AG04449 (cell line): ENCODE data around the gene CNNM2.
A peak's percentile ranks its signal among the peaks of the same experiment; 100 is the strongest.
"Not testable (repeated sequence)": the region's sequence is repeated elsewhere in the genome, so short reads cannot be mapped to it uniquely, and the experiment has no call there.

ENCODE experiments used
- CTCF ChIA-PET: fragments of 350-600 bp; formaldehyde crosslinking; extraction: SDS; loops from one replicate; lab custom pipeline; 2021; ENCODE audit warnings: antibody characterized with exemption; lab: Yijun Ruan, JAX
- POLR2A ChIA-PET: fragments of 400-600, 350-600 bp; formaldehyde crosslinking; extraction: SDS; loops from one replicate; lab custom pipeline; 2020; ENCODE audit warnings: antibody characterized with exemption, inconsistent platforms; lab: Yijun Ruan, JAX
- DNase-seq: peaks from one replicate; pipeline ENCODE4 v3.0.0-alpha.2; 2010; ENCODE audit warnings: low read depth, low spot score
- H3K4me3 ChIP-seq: 2 replicates; pipeline ENCODE4 v1.5.1; 2011; ENCODE audit warnings: low read depth, mild to moderate bottlenecking, control low read depth, low read length
- CTCF ChIP-seq: IDR thresholded peaks from one replicate; pipeline ENCODE4 v1.5.1; 2011; ENCODE audit warnings: mild to moderate bottlenecking, moderate library complexity, low read length, control low read depth, inconsistent platforms; ENCODE audit not compliant: insufficient read depth; ENCODE audit errors: missing control alignments

Gene CNNM2

GRCh38 chr10:103064956-103065355 lies 146.9 kb downstream of the CNNM2 start:
- ChIA-PET POLR2A (no interaction called here), CTCF (interaction anchor here (0.8 to 20.8 kb wide), 7 partner anchors 9 to 229 kb away, joined by 3 to 475 read pairs (median 4); partner anchors contain the start of gene CNNM2)
- no peak for TF ChIP-seq CTCF
- no peak for DNase-seq
- H3K4me3 ChIP-seq = no peak overlapping the region

- CTCF ChIA-PET = interaction anchor here (0.6 to 20.8 kb wide), 10 partner anchors 8 to 231 kb away, joined by 3 to 475 read pairs (median 3); partner anchors contain the start of gene CNNM2
- DNase-seq = no peak
- POLR2A ChIA-PET = no interaction called here
- no peak overlapping the region for H3K4me3 ChIP-seq
- no peak for TF ChIP-seq CTCF
Measured at GRCh38 chr10:103066141-103067098, 148.3 kb downstream of the CNNM2 start.

GRCh38 chr10:103067099-103067477 lies 149.0 kb downstream of the CNNM2 start:
- CTCF ChIA-PET = interaction anchor here (0.6 to 20.8 kb wide), 9 partner anchors 9 to 232 kb away, joined by 3 to 475 read pairs (median 3); partner anchors contain the start of gene CNNM2
- H3K4me3 ChIP-seq, POLR2A ChIA-PET, DNase-seq: not testable (repeated sequence)

GRCh38 chr10:103067484-103067883 lies 149.4 kb downstream of the CNNM2 start:
- DNase-seq = no peak
- ChIA-PET POLR2A (no interaction called here), CTCF (interaction anchor here (0.9 to 20.8 kb wide), 8 partner anchors 14 to 231 kb away, joined by 3 to 475 read pairs (median 4); partner anchors contain the start of genes CNNM2 and CYP17A1)

GRCh38 chr10:103067956-103068355 lies 149.9 kb downstream of the CNNM2 start:
- H3K4me3 ChIP-seq = no peak overlapping the region
- ChIA-PET POLR2A (no interaction called here), CTCF (interaction anchor here (0.9 to 20.8 kb wide), 12 partner anchors 12 to 232 kb away, joined by 3 to 475 read pairs (median 4); partner anchors contain the start of genes CNNM2 and CYP17A1)
- TF ChIP-seq CTCF = no peak
- DNase-seq = no peak

More at GRCh38 chr10:103067484-103067883, 149.4 kb downstream of the CNNM2 start:
- no peak for TF ChIP-seq CTCF
- no peak overlapping the region for H3K4me3 ChIP-seq

GRCh38 chr10:103069453-103070331 lies 151.6 kb downstream of the CNNM2 start:
- POLR2A ChIA-PET = interaction anchor here (1.0 kb wide), 1 partner anchor 152 kb away, joined by 4 read pairs; the partner anchor contains the start of gene CNNM2
- DNase-seq = no peak
- TF ChIP-seq CTCF = peak; percentile 54
- CTCF ChIA-PET = interaction anchor here (0.7 to 20.8 kb wide), 17 partner anchors 10 to 348 kb away, joined by 3 to 475 read pairs (median 4); partner anchors contain the start of genes CNNM2 and CYP17A1
- no peak overlapping the region for H3K4me3 ChIP-seq
